Kidney (tissue), 14 donors: ENCODE measurements around the gene SLC20A1. TPM values are rescaled to one million over a fixed set of nuclear protein-coding genes. Genes with fewer than 3 reads are reported as not detected.

ENCODE experiments used
- DNase-seq, 5 donors: peaks; one replicate each; pipeline ENCODE4 v3.0.0-alpha.2; 2013 to 2020
- FAIRE-seq: peaks from 2 replicates; lab custom pipeline; 2012; peaks lifted over from hg19 to GRCh38; lab: Jason Lieb, UNC
- H3K27ac ChIP-seq, 2 donors: one replicate each; pipeline ENCODE4 v1.7.0; 2013; ENCODE audit warnings: low read depth in 2 of 2, low read length in 2 of 2, inconsistent platforms in 1 of 2
- H3K27me3 ChIP-seq: one replicate; pipeline ENCODE4 v1.7.1; 2013; ENCODE audit warnings: low read length, inconsistent platforms; ENCODE audit not compliant: control insufficient read depth, insufficient read depth
- H3K36me3 ChIP-seq, 3 donors: one replicate each; pipeline versions ENCODE4 v1.7.0 to v1.7.1; 2013; ENCODE audit warnings: low read length in 3 of 3, control low read depth in 1 of 3, inconsistent platforms in 1 of 3; ENCODE audit not compliant: insufficient read depth in 3 of 3, control insufficient read depth in 2 of 3
- H3K4me1 ChIP-seq, 3 donors: one replicate each; pipeline versions ENCODE4 v1.7.0 to v1.7.1; 2013; ENCODE audit warnings: low read length in 3 of 3, inconsistent platforms in 1 of 3, low read depth in 1 of 3; ENCODE audit not compliant: control insufficient read depth in 2 of 3, insufficient read depth in 2 of 3
- H3K4me3 ChIP-seq, 3 donors: one replicate each; pipeline versions ENCODE4 v1.7.0 to v1.8.1; 2013; ENCODE audit warnings: low read length in 3 of 3, control low read depth in 1 of 3, inconsistent platforms in 1 of 3
- H3K9ac ChIP-seq, 3 donors: one replicate each; pipeline versions ENCODE4 v1.7.0 to v1.7.1; 2013; ENCODE audit warnings: low read length in 3 of 3, control low read depth in 1 of 3, inconsistent platforms in 1 of 3
- H3K9me3 ChIP-seq, 3 donors: one replicate each; pipeline versions ENCODE4 v1.7.0 to v1.7.1; 2013; ENCODE audit warnings: low read length in 3 of 3, control low read depth in 1 of 3, inconsistent platforms in 1 of 3; ENCODE audit not compliant: control insufficient read depth in 2 of 3, insufficient read depth in 1 of 3
- intact Hi-C: fragments of 100-400 bp; cut with DNase I; formaldehyde crosslinking; loops from one replicate; pipeline ENCODE4 v1.11.1; 2022
- polyA plus RNA-seq: library from polyadenylated mRNA; stranded (reverse); fragments of 350-450 nt; fragmentation: Illumina TruSeq; extraction: RNeasy Lipid Tissue Mini Kit (QIAGEN cat#74804); gene quantifications from one replicate; pipeline ENCODE4 v1.2.3, GENCODE V29; 2014; ENCODE audit warnings: low read depth, low replicate concordance; ENCODE audit not compliant: insufficient read depth
- total RNA-seq: library from RNA; stranded (reverse); fragmentation: NEBNext Ultra II Directional; extraction: Animal tissue kit (Norgen Biotek cat#: 25700); gene quantifications from one replicate; pipeline ENCODE4 v1.2.1, GENCODE V29; 2021
- TF ChIP-seq, protein P1 (sequence below): IDR thresholded peaks from 3 replicates; pipeline ENCODE4 v1.5.1; 2012; ENCODE audit warnings: mild to moderate bottlenecking, moderate library complexity, borderline replicate concordance; ENCODE audit not compliant: insufficient read depth; ENCODE audit errors: extremely low read depth
- donor health status: control.
- donor health status: control.
- donor health status: control.
- donor health status: control.
- donor health status: control.
- donor health status: DM: yes; HTN: yes; CAD: no.
- donor health status: Normal renal cell carcinoma (clear cell type).

SLC20A1 gene
- total and polyA plus RNA-seq, 2 donors from 2014 or later = 10.4 to 46.2 TPM

DNA sequence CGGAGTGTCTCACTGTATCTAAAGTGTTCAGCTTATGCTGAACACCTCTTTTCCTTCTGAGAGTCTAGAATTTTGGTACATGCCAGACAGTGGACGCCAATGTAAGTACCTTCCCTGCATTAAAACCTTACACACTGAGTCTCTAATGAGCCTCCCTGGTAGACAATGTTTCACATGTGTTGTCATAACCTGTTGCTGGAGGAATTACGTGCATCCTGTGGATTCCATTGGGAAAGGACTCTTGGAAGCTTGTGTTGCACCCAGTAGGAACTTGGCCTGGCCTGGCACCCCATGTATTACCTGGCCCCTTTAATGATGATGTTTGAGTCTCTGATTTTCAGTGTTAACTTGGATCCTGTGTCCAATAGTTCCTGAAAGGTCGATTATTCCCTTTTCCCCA lies 40.8 kb upstream of the SLC20A1 start:
- TF ChIP-seq, protein P1, sequence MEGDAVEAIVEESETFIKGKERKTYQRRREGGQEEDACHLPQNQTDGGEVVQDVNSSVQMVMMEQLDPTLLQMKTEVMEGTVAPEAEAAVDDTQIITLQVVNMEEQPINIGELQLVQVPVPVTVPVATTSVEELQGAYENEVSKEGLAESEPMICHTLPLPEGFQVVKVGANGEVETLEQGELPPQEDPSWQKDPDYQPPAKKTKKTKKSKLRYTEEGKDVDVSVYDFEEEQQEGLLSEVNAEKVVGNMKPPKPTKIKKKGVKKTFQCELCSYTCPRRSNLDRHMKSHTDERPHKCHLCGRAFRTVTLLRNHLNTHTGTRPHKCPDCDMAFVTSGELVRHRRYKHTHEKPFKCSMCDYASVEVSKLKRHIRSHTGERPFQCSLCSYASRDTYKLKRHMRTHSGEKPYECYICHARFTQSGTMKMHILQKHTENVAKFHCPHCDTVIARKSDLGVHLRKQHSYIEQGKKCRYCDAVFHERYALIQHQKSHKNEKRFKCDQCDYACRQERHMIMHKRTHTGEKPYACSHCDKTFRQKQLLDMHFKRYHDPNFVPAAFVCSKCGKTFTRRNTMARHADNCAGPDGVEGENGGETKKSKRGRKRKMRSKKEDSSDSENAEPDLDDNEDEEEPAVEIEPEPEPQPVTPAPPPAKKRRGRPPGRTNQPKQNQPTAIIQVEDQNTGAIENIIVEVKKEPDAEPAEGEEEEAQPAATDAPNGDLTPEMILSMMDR = no peak
- no peaks in the 10 kb centered on the region for H3K27me3 ChIP-seq
- peaks cover 0 to under 1% (median 0%) of the 10 kb centered on the region in 3 donors for H3K4me1 ChIP-seq
- no peak for DNase-seq
- no peak overlapping the region for H3K9ac ChIP-seq
- H3K36me3 ChIP-seq = no peaks in the 10 kb centered on the region
- no peak overlapping the region for H3K27ac ChIP-seq
- no peak overlapping the region for H3K4me3 ChIP-seq
- FAIRE-seq = no peak
- intact Hi-C loops = loop anchor here (10.0 kb wide), 1 partner anchor 120 kb away; the partner anchor contains the start of gene NT5DC4
- H3K9me3 ChIP-seq = no peaks in the 10 kb centered on the region

DNA sequence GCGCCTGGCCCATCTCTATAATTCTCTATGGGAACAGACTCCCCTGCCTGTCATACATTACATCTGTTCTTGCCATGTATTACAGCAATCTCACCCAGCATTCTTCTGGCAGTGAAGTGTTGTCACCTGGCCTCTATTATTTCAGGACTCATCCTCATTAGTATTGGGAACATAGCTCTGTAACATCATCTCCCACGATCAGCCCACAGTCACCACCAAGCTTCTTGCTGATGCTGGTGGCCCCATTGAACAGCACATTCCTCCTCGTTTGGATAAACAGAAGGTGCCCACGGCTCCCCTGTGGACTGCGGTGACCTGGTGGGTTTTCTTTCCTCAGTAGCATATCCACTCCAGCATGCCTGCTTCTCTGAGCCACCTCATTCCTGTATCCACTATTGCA lies 39.8 kb upstream of the SLC20A1 start:
- Histone ChIP-seq H3K4me3 (no peak overlapping the region), H3K4me1 (no peaks in the 10 kb centered on the region), H3K36me3 (no peaks in the 10 kb centered on the region), H3K27ac (no peak overlapping the region), H3K9me3 (no peaks in the 10 kb centered on the region), H3K27me3 (no peaks in the 10 kb centered on the region), H3K9ac (no peak overlapping the region)
- intact Hi-C loops = loop anchor here (10.0 kb wide), 1 partner anchor 119 kb away; the partner anchor contains the start of gene NT5DC4
- TF ChIP-seq, protein P1 = no peak
- DNase-seq (no peak), FAIRE-seq (no peak)

DNA sequence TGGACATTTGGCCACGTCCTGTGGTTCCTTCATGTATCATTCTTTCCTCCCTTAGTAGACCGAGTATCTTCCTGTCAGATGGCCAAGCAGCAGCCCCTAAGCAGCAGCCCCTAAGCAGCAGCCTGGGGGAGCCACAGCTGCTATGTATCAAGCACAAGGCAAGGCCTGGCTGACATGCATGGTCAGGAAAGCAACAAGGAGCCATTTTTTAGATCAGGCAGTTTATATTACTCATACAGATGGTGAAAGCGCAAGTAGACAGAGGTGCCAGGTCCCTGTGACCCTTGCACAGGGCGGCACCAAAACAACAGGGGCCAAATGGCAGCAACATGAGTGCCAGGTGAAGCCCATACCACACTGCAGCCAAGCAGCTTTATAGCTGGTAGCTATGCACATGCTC lies 39.2 kb upstream of the SLC20A1 start:
- no peaks in the 10 kb centered on the region for H3K36me3 ChIP-seq
- no peak overlapping the region for H3K27ac ChIP-seq
- intact Hi-C loops = loop anchor here (10.0 kb wide), 1 partner anchor 118 kb away; the partner anchor contains the start of gene NT5DC4
- H3K27me3 ChIP-seq = no peaks in the 10 kb centered on the region
- H3K4me3 ChIP-seq = no peak overlapping the region
- FAIRE-seq (no peak), DNase-seq (peak in 4 of 5 donors; percentile 39 to 82 (median 52))
- no peak overlapping the region for H3K9ac ChIP-seq
- H3K9me3 ChIP-seq = no peaks in the 10 kb centered on the region
- H3K4me1 ChIP-seq = no peaks in the 10 kb centered on the region
- TF ChIP-seq, protein P1 = no peak
